ENCODE results near the gene ACOXL. TPM values are rescaled to one million over a fixed set of nuclear protein-coding genes. Genes with fewer than 3 reads are reported as not detected.
A peak's percentile ranks its signal among the peaks of the same experiment; 100 is the strongest.

The ACOXL gene
- total and polyA plus RNA-seq, 9 of the 15 experiments (the other 6 are each of a cell fraction or from before 2014, with no cell fraction given), result 0.31 to 0.56 TPM; not detected in 7

- TF ChIP-seq CUX1 (CRISPR knock-in tag; IDR thresholded peaks at IDR 0.05) (no peak), MEIS2 (IDR thresholded peaks at IDR 0.05; ENCODE audit: partially characterized antibody) (peak; percentile 87), NCOA1 (IDR thresholded peaks at IDR 0.05; ENCODE audit: low read depth) (no peak), ATF1 (CRISPR knock-in tag; IDR thresholded peaks at IDR 0.05) (no peak), ATF1 (tag; IDR thresholded peaks at IDR 0.05) (no peak), DPF2 (IDR thresholded peaks at IDR 0.05) (0 out of 2 replicates have a peak, but pooled peaks have one; percentile 29), KLF16 (IDR thresholded peaks at IDR 0.05) (no peak), RAD21 (CRISPR knock-in tag; conservative IDR thresholded peaks at IDR 0.05 in 1 of 2, IDR thresholded peaks at IDR 0.05 in 1 of 2) (no peak), ZNF695 (CRISPR knock-in tag; IDR thresholded peaks at IDR 0.05) (no peak), HMGN3 (IDR thresholded peaks at IDR 0.05; ENCODE audit: borderline replicate concordance, extremely low read depth, insufficient read length, low read depth, low read length) (no peak), SP1 (CRISPR knock-in tag; IDR thresholded peaks at IDR 0.05) (no peak), SNRNP70 (optimal IDR thresholded peaks at IDR 0.05; ENCODE audit: low read depth, low read length) (no peak), CREB5 (CRISPR knock-in tag; IDR thresholded peaks at IDR 0.05) (no peak), PBX2 (CRISPR knock-in tag; IDR thresholded peaks at IDR 0.05; ENCODE audit: low read depth) (peak; percentile 34), PBX2 (tag; conservative IDR thresholded peaks at IDR 0.05; ENCODE audit: low read depth) (peak; percentile 86)
- TF ChIP-seq, protein P1, sequence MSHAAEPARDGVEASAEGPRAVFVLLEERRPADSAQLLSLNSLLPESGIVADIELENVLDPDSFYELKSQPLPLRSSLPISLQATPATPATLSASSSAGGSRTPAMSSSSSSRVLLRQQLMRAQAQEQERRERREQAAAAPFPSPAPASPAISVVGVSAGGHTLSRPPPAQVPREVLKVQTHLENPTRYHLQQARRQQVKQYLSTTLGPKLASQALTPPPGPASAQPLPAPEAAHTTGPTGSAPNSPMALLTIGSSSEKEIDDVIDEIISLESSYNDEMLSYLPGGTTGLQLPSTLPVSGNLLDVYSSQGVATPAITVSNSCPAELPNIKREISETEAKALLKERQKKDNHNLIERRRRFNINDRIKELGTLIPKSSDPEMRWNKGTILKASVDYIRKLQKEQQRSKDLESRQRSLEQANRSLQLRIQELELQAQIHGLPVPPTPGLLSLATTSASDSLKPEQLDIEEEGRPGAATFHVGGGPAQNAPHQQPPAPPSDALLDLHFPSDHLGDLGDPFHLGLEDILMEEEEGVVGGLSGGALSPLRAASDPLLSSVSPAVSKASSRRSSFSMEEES (CRISPR knock-in tag; IDR thresholded peaks at IDR 0.05), result no peak
- TF ChIP-seq, protein P2, sequence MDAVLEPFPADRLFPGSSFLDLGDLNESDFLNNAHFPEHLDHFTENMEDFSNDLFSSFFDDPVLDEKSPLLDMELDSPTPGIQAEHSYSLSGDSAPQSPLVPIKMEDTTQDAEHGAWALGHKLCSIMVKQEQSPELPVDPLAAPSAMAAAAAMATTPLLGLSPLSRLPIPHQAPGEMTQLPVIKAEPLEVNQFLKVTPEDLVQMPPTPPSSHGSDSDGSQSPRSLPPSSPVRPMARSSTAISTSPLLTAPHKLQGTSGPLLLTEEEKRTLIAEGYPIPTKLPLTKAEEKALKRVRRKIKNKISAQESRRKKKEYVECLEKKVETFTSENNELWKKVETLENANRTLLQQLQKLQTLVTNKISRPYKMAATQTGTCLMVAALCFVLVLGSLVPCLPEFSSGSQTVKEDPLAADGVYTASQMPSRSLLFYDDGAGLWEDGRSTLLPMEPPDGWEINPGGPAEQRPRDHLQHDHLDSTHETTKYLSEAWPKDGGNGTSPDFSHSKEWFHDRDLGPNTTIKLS (IDR thresholded peaks at IDR 0.05; ENCODE audit: borderline replicate concordance, low read depth), result no peak
These were observed 368.4 kb downstream of the ACOXL start (continued) for GRCh38 chr2:111100765-111101162.

Data from K562 (cell line).